ENCODE data around the gene ZMYM1. TPM values are rescaled to one million over a fixed set of nuclear protein-coding genes. Genes with fewer than 3 reads are reported as not detected.
A peak's percentile ranks its signal among the peaks of the same experiment; 100 is the strongest.

The ZMYM1 gene
- total RNA-seq, 3 donors from 2014 or later = 9.8 to 25.6 (median 12.1) TPM

DNA sequence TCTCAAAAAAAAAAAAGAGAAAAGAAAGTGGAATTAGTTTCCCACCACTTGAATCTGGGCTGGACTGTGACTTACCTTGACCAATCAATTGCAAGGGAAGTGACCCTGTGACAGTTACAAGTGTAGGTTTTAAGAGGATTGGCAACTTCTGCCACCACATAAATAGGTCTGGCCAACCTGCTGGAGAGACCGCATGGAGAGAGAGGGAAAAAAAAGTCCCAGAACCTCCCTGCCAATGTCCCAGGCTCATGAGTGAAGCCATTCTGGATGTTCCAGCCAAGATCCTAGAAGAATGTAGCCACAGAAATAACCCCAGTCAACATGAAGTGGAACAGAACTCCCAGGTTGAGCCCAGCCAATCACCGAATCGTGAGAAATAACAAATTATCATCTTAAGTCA is 35.7 kb upstream of the ZMYM1 start:
- Histone ChIP-seq H3K36me3 (no peaks in the 10 kb centered on the region), H3K27ac (no peak overlapping the region), H3K4me3 (no peak overlapping the region), H3K4me1 (no peaks in the 10 kb centered on the region), H3K9me3 (no peaks in the 10 kb centered on the region), H3K27me3 (no peaks in the 10 kb centered on the region)
- intact Hi-C loops (cut with DNase I; ENCODE audit: low total_unique reads) = no loop called here
- DNase-seq (ENCODE audit: low spot score in 2 of 2) = no peak
- TF ChIP-seq, protein P1, sequence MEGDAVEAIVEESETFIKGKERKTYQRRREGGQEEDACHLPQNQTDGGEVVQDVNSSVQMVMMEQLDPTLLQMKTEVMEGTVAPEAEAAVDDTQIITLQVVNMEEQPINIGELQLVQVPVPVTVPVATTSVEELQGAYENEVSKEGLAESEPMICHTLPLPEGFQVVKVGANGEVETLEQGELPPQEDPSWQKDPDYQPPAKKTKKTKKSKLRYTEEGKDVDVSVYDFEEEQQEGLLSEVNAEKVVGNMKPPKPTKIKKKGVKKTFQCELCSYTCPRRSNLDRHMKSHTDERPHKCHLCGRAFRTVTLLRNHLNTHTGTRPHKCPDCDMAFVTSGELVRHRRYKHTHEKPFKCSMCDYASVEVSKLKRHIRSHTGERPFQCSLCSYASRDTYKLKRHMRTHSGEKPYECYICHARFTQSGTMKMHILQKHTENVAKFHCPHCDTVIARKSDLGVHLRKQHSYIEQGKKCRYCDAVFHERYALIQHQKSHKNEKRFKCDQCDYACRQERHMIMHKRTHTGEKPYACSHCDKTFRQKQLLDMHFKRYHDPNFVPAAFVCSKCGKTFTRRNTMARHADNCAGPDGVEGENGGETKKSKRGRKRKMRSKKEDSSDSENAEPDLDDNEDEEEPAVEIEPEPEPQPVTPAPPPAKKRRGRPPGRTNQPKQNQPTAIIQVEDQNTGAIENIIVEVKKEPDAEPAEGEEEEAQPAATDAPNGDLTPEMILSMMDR (IDR thresholded peaks at IDR 0.05) = no peak
- no peak for TF ChIP-seq POLR2A (IDR thresholded peaks at IDR 0.05)
- no peak for TF ChIP-seq POLR2AphosphoS5 (IDR thresholded peaks at IDR 0.05)

DNA sequence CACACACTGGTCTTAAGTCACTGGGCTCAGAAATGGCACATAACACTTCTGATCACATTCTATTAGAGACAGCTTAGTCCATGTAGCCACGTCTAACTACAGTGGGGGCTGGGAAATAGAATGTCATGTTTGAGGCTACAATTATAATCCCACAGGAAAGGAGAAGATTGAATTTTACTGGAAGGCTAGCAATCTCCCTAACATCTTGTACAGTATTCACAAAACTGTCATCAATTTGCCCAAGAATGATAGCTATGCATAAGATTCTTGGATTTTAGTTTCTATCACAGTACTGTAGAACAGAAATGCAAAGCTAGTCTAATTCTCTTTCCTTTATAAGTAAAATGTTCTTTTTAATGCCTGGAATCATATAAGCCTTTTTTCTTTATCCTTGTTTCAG is 34.8 kb upstream of the ZMYM1 start:
- no peak overlapping the region for H3K4me3 ChIP-seq
- H3K9me3 ChIP-seq = no peaks in the 10 kb centered on the region
- no peak for TF ChIP-seq POLR2AphosphoS5 (IDR thresholded peaks at IDR 0.05)
- TF ChIP-seq, protein P1 (IDR thresholded peaks at IDR 0.05) = no peak
- TF ChIP-seq POLR2A (IDR thresholded peaks at IDR 0.05) = no peak
- H3K4me1 ChIP-seq = no peaks in the 10 kb centered on the region
- no peak for DNase-seq (ENCODE audit: low spot score in 2 of 2)
- H3K27ac ChIP-seq = no peak overlapping the region
- intact Hi-C loops (cut with DNase I; ENCODE audit: low total_unique reads) = no loop called here
- H3K27me3 ChIP-seq = no peaks in the 10 kb centered on the region
- H3K36me3 ChIP-seq = no peaks in the 10 kb centered on the region

DNA sequence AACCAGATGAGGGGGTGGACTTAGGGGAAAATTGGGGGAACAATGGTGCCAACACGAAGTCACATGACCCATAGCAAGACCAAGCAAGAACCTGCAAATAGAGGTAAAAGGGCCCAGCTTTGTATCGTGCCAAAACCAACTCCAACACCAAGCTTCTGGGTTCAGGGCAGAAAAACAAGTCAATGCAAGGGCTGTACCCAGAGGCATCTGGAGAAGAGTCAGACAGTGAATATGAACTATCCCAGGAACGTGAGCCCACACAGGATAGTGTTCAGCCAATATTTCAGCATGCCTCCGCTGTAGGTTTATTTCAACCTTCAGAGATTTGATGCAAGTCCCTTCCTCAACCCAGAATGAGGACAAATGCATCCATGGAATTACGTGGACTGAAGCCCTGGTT is 32.5 kb upstream of the ZMYM1 start:
- TF ChIP-seq POLR2A (IDR thresholded peaks at IDR 0.05) = no peak
- H3K36me3 ChIP-seq = no peaks in the 10 kb centered on the region
- H3K4me1 ChIP-seq = no peaks in the 10 kb centered on the region
- peak overlapping the region; percentile 54 to 61 for H3K27ac ChIP-seq
- H3K4me3 ChIP-seq = no peak overlapping the region
- no peaks in the 10 kb centered on the region for H3K27me3 ChIP-seq
- H3K9me3 ChIP-seq = no peaks in the 10 kb centered on the region
- peak in 1 of 2 donors; percentile 54 for DNase-seq (ENCODE audit: low spot score in 2 of 2)
- intact Hi-C loops (cut with DNase I; ENCODE audit: low total_unique reads) = no loop called here

DNA sequence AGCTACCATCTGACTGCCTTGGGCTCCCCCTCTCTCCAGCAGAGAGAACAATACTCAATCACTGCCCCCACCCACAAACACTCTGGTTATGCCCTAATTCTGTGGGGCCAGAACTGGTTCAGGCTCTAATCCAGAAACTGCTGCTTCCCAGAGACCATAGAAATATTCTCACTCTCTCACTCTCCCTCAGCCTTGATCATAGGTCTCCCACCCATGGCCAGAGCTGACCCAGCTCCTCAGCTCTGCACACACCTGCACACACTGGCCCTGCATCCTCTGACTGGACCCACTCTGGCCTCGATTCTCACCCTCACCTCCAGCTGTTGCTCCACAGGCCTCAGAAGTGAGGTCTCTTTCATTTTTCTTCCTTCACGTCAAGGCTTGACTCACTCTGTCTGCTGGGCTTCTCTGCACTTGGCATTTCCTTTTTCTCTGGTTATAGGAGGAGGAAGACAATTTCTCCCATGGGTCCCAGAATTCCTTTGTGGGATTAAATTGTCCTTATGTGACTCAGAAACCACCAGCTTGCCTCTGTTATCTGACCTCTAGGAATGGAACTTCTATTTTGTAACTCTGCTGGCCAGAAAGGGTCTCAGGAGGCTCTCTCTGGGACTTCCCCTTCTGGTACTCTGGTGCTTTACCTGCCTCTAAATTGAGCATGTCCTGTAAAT is 31.9 kb upstream of the ZMYM1 start:
- Histone ChIP-seq H3K4me1 (no peaks in the 10 kb centered on the region), H3K9me3 (no peaks in the 10 kb centered on the region), H3K27ac (peak overlapping the region; percentile 54 to 61), H3K27me3 (no peaks in the 10 kb centered on the region), H3K36me3 (no peaks in the 10 kb centered on the region), H3K4me3 (no peak overlapping the region)
- intact Hi-C loops (cut with DNase I; ENCODE audit: low total_unique reads) = no loop called here
- no peak for DNase-seq (ENCODE audit: low spot score in 2 of 2)
- TF ChIP-seq POLR2A (IDR thresholded peaks at IDR 0.05) (no peak), POLR2AphosphoS5 (IDR thresholded peaks at IDR 0.05) (no peak)
- TF ChIP-seq, protein P1 (IDR thresholded peaks at IDR 0.05) = no peak

DNA sequence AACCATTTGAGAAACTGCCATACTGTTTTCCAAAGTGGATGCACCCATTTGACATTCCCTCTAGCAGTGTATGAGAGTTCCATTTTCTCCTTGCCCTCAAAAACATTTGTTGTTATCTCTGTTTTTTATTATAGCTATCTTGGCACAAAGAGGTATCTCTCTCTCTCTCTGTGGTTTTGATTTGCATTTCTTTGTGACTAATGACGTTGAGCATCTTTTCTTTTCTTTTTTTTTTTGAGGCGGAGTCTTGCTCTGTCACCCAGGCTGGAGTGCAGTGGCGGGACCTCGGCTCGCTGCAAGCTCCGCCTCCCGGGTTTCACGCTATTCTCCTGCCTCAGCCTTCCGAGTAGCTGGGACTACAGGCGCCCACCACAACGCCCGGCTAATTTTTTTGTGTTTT is 30.1 kb upstream of the ZMYM1 start:
- DNase-seq (ENCODE audit: low spot score in 2 of 2) = no peak
- no peak for TF ChIP-seq POLR2AphosphoS5 (IDR thresholded peaks at IDR 0.05)
- no peak for TF ChIP-seq POLR2A (IDR thresholded peaks at IDR 0.05)
- TF ChIP-seq, protein P1 (IDR thresholded peaks at IDR 0.05) = no peak
- H3K36me3 ChIP-seq = no peaks in the 10 kb centered on the region
- H3K9me3 ChIP-seq = no peaks in the 10 kb centered on the region
- H3K27me3 ChIP-seq = no peaks in the 10 kb centered on the region
- no peak overlapping the region for H3K4me3 ChIP-seq
- intact Hi-C loops (cut with DNase I; ENCODE audit: low total_unique reads) = no loop called here
- no peak overlapping the region for H3K27ac ChIP-seq
- no peaks in the 10 kb centered on the region for H3K4me1 ChIP-seq

All from breast epithelium (tissue), 4 donors.